ENCODE results near the gene KIZ. TPM values are rescaled to one million over a fixed set of nuclear protein-coding genes. Genes with fewer than 3 reads are reported as not detected.

KIZ gene
- total and polyA plus RNA-seq, 2 of the 4 experiments (the other 2 are of a cell fraction): 9.9 to 14.0 TPM

- no peak overlapping the region for H2AK9ac ChIP-seq (replicated peaks; ENCODE audit: low read depth, low read length, poor library complexity)
- H3K27me3 ChIP-seq (ENCODE audit: control insufficient read depth, insufficient read depth, low read length): no peaks in the 10 kb centered on the region
- H3K4ac ChIP-seq (ENCODE audit: low read depth, low read length): no peak overlapping the region
- no peak overlapping the region for H3K9ac ChIP-seq (ENCODE audit: low read depth, low read length)
- intact Hi-C loops (cut with micrococcal nuclease) (loop anchor here (5.0 to 10.0 kb wide), 4 partner anchors 63 to 333 kb away; partner anchors contain the start of genes NKX2-4 and XRN2), dilution Hi-C loops (cut with HindIII; ENCODE audit: low sequenced_read_pairs, unreplicated experiment) (no loop called here), in situ Hi-C loops (cut with MboI; ENCODE audit: low sequenced_read_pairs) (loop anchor here (5.0 to 25.0 kb wide), 2 partner anchors 263 to 377 kb away; no protein-coding TSS in a partner anchor)
- ChIA-PET POLR2A (ENCODE audit: unreplicated experiment) (no interaction called here), CTCF (no interaction called here)
- no peak for TF ChIP-seq CTCF (conservative IDR thresholded peaks at IDR 0.05; ENCODE audit: low read depth, low read length)
- peak; percentile 64; the same call in 1 of the 2 replicates for TF ChIP-seq MAFK (IDR thresholded peaks at IDR 0.05; ENCODE audit: low read depth, low read length)
- ATAC-seq (ENCODE audit: low read depth): no peak
- no peak overlapping the region for H2AK5ac ChIP-seq (ENCODE audit: low read depth, low read length)
- no peak overlapping the region for H2BK120ac ChIP-seq (ENCODE audit: low read depth, low read length)
- H3K79me1 ChIP-seq (ENCODE audit: low read depth in 1 of 2, low read length in 2 of 2): no peaks in the 10 kb centered on the region
- no peak overlapping the region for H2BK15ac ChIP-seq (ENCODE audit: low read depth, low read length)
- peaks cover 2% of the 10 kb centered on the region; the same call in 1 of the 2 replicates for H3K36me3 ChIP-seq (ENCODE audit: control insufficient read depth, insufficient read depth, low read length)
- no peak overlapping the region for H2AFZ ChIP-seq (replicated peaks; ENCODE audit: low read length, poor library complexity)
- no peaks in the 10 kb centered on the region for H3K4me1 ChIP-seq (ENCODE audit: control insufficient read depth, insufficient read depth, low read length)
- H2BK5ac ChIP-seq (ENCODE audit: low read depth, low read length, poor library complexity, severe bottlenecking): no peak overlapping the region
- no peak overlapping the region for H4K5ac ChIP-seq (ENCODE audit: low read depth, low read length)
- no peaks in the 10 kb centered on the region for H3K9me3 ChIP-seq (ENCODE audit: control insufficient read depth, insufficient read depth, low read length)
- H4K20me1 ChIP-seq (ENCODE audit: insufficient read depth, low read length): no peaks in the 10 kb centered on the region
- WGBS, 2 experiments (ENCODE audit: extremely low coverage in 2 of 2, insufficient read length in 1 of 2): no CpG with 5 or more reads among the region's 6 CpGs
- H4K8ac ChIP-seq (ENCODE audit: low read depth in 2 of 2, low read length in 2 of 2): no peak overlapping the region
- H3K14ac ChIP-seq (replicated peaks; ENCODE audit: low read depth, low read length): no peak overlapping the region
- DNase-seq: no peak
- no peak overlapping the region for H3K27ac ChIP-seq (ENCODE audit: insufficient read depth, low read length)
- no TSS peak for BruUV-seq (replicated peaks)
- no peaks in the 10 kb centered on the region for H3K9me1 ChIP-seq (ENCODE audit: insufficient read depth, low read length)
- H4K91ac ChIP-seq (ENCODE audit: insufficient read depth, low read depth, low read length): no peak overlapping the region
- no peak overlapping the region for H3K18ac ChIP-seq (ENCODE audit: low read depth, low read length)
- no peak overlapping the region for H2BK20ac ChIP-seq (ENCODE audit: low read depth, low read length)
- H3K4me2 ChIP-seq (ENCODE audit: low read depth, low read length): no peak overlapping the region
- H3K56ac ChIP-seq (ENCODE audit: extremely low read depth, insufficient read depth, low read length): no peak overlapping the region
- H3K4me3 ChIP-seq (ENCODE audit: insufficient read depth, low read depth, low read length): no peak overlapping the region
- H3K23ac ChIP-seq (ENCODE audit: low read depth, low read length): no peak overlapping the region
These were observed 113.1 kb downstream of the KIZ start for GRCh38 chr20:21238818-21239536.

All from IMR-90 (cell line).